Uterus (tissue), 4 donors: ENCODE measurements around the gene METAP1D. TPM values are rescaled to one million over a fixed set of nuclear protein-coding genes. Genes with fewer than 3 reads are reported as not detected.

Experiments
- DNase-seq, 2 donors: peaks; one replicate each; pipeline ENCODE4 v3.0.0-alpha.2; 2019 to 2020
- H3K27ac ChIP-seq, 2 donors: fragments of 200-600 bp; sonication (generic); 1 replicate in 1 of 2; 2 replicates in 1 of 2; pipeline ENCODE4 v1.5.1; 2016 to 2018
- H3K27me3 ChIP-seq, 2 donors: fragments of 200-600 bp; sonication (generic); one replicate each; pipeline ENCODE4 v1.5.1; 2018 to 2019; ENCODE audit warnings: control low read depth in 1 of 2
- H3K36me3 ChIP-seq, 2 donors: fragments of 200-600 bp; sonication (generic); one replicate each; pipeline ENCODE4 v1.5.1; 2019; ENCODE audit warnings: control low read depth in 1 of 2
- H3K4me1 ChIP-seq, 2 donors: fragments of 200-600 bp; sonication (generic); one replicate each; pipeline ENCODE4 v1.5.1; 2018 to 2019; ENCODE audit warnings: control low read depth in 1 of 2
- H3K4me3 ChIP-seq, 2 donors: fragments of 200-600 bp; sonication (generic); 1 replicate in 1 of 2; 2 replicates in 1 of 2; pipeline ENCODE4 v1.5.1; 2018 to 2019; ENCODE audit warnings: mild to moderate bottlenecking in 1 of 2
- H3K9me3 ChIP-seq, 2 donors: fragments of 200-600 bp; sonication (generic); one replicate each; pipeline ENCODE4 v1.5.1; 2019; ENCODE audit warnings: control low read depth in 1 of 2
- POLR2A ChIP-seq, 2 donors: fragments of 450-650 bp; IDR thresholded peaks; one replicate each; pipeline ENCODE4 v1.6.1; 2016; ENCODE audit warnings: antibody characterized with exemption in 2 of 2, mild to moderate bottlenecking in 1 of 2, moderate library complexity in 1 of 2
- intact Hi-C: fragments of 100-400 bp; cut with DNase I; formaldehyde crosslinking; loops from one replicate; pipeline ENCODE4 v1.15.1; 2023; ENCODE audit warnings: low total_unique reads
- total RNA-seq, 4 donors: library from RNA; depleted of rRNA in 3 of 4; stranded (reverse); fragments of >200 nt in 3 of 4; gene quantifications; one replicate each; pipeline versions ENCODE4 v1.1.0 to v1.2.4, GENCODE V29; 2014 to 2023
- TF ChIP-seq, protein P1 (sequence below), 4 experiments: fragments of 200-600 bp in 2 of 4; fragments of 450-650 bp in 2 of 4; sonication (generic) in 2 of 4; IDR thresholded peaks; one replicate each; pipeline ENCODE4 v1.5.1; 2016 to 2019; ENCODE audit warnings: antibody characterized with exemption in 4 of 4, mild to moderate bottlenecking in 2 of 4, moderate library complexity in 1 of 4
- donor health status: DM: yes; HTN: yes; CAD: no.

The METAP1D gene
- total RNA-seq, 4 donors from 2014 or later = 7.9 to 38.2 (median 15.8) TPM

DNA sequence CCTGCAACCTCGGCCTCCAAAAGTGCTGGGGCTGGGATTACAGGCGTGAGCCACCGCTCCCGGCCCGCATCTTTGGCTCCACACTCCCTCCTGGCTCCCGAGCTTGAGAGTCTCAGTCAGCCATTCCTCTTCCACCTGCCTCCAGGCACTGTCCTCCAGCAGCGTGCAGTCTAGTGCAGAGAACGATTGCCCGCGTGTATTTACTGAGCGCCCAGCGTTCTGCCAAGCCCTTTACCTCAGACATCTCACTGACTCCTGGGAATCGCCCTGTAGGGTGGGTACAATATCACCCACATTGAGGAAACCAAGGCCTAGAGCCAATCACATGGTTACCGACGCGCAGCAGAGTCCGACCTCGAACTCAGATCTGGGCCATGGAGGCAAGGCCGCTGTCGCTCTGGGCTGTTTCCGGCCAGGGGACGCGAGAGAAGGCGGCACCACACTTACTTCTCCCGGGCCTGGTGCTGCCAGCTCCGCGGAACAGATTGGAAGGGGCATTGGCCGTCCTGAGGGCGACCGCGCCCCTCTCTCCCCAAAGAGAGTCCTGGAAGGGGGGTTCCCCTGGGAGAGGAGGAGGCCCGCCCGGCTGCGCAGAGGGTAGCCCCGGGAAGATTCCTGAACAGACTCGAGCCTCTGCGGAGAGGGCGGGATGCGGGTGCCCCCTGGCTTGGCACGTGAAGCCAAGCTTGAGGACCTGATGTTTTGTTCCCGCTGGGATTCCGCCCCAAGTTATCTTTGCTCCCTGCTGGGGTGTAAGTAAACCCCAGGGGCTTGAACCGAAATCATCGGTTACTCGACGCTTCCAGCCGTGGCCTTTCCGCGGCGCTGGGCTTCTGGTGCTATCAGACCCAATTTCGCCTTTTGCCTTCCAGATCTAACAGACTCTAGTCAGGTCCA, 108.2 kb downstream of the METAP1D start:
- no peak overlapping the region for H3K27ac ChIP-seq
- H3K27me3 ChIP-seq = peaks cover 37 to 62% of the 10 kb centered on the region in 2 donors
- no peaks in the 10 kb centered on the region for H3K36me3 ChIP-seq
- TF ChIP-seq, protein P1, sequence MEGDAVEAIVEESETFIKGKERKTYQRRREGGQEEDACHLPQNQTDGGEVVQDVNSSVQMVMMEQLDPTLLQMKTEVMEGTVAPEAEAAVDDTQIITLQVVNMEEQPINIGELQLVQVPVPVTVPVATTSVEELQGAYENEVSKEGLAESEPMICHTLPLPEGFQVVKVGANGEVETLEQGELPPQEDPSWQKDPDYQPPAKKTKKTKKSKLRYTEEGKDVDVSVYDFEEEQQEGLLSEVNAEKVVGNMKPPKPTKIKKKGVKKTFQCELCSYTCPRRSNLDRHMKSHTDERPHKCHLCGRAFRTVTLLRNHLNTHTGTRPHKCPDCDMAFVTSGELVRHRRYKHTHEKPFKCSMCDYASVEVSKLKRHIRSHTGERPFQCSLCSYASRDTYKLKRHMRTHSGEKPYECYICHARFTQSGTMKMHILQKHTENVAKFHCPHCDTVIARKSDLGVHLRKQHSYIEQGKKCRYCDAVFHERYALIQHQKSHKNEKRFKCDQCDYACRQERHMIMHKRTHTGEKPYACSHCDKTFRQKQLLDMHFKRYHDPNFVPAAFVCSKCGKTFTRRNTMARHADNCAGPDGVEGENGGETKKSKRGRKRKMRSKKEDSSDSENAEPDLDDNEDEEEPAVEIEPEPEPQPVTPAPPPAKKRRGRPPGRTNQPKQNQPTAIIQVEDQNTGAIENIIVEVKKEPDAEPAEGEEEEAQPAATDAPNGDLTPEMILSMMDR (IDR thresholded peaks at IDR 0.05) = no peak
- no peak for TF ChIP-seq POLR2A (IDR thresholded peaks at IDR 0.05)
- H3K4me3 ChIP-seq = no peak overlapping the region
- H3K9me3 ChIP-seq = no peaks in the 10 kb centered on the region
- intact Hi-C loops = no loop called here
- no peak for DNase-seq
- H3K4me1 ChIP-seq = no peaks in the 10 kb centered on the region

DNA sequence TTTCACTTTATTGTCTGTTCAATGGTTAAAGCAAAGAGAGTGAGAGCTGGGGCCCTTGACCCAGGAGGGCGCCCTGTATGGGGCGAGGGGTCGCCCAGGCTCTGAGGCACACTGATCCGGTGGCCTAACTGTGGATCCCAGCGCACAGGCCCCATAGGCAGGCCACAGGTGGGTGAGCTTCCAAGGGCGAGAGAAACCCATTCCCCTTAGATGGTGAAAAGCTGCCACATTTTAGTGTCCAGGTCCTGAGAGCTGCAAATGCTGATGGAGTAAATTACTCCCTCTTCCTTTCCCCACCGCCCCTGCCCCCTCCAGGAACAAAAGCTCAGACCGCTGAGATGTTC, 108.8 kb downstream of the METAP1D start:
- peaks cover 31 to 56% of the 10 kb centered on the region in 2 donors for H3K27me3 ChIP-seq
- no peak overlapping the region for H3K4me3 ChIP-seq
- intact Hi-C loops = no loop called here
- H3K9me3 ChIP-seq = no peaks in the 10 kb centered on the region
- no peak overlapping the region for H3K27ac ChIP-seq
- H3K36me3 ChIP-seq = no peaks in the 10 kb centered on the region
- no peak for TF ChIP-seq POLR2A (IDR thresholded peaks at IDR 0.05)
- TF ChIP-seq, protein P1 (IDR thresholded peaks at IDR 0.05) = no peak
- H3K4me1 ChIP-seq = no peaks in the 10 kb centered on the region
- no peak for DNase-seq

DNA sequence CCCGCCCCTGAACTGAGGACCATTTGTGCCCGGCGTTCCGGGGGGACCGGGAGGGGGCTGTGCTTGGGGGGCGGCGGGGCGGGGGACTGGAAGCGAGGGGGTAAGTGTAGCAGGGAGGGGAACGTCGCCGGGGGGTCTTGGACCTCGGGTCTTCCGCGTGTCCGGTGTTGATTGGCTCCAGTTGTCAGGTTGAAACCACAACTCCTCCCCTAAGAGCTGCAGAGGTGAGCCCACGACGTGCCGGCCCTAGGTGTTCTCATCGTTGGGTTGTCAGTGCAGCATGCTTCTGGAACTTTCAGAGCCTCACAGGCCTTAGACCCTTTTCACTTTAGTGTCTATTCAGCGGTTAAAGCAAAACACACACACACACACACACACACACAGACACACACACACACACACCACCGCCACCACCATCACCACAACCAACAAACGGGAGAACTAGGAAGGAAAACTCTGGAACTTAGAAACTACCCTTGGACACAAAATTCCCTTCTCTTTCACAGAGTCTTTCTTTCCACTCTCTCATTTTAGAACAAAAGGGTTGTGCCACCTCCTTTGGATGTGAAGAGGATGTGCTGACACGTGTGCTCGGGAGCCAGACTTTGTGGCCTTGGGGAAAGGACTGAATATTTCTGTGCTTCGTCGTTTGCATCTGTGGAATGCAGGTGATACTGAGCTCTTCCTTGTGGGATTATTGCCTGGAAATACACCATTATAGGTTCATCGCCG, 109.7 kb downstream of the METAP1D start:
- TF ChIP-seq POLR2A (IDR thresholded peaks at IDR 0.05) = no peak
- TF ChIP-seq, protein P1 (IDR thresholded peaks at IDR 0.05) = no peak
- no peak for DNase-seq
- intact Hi-C loops = no loop called here
- Histone ChIP-seq H3K36me3 (no peaks in the 10 kb centered on the region), H3K27ac (no peak overlapping the region), H3K4me3 (no peak overlapping the region), H3K9me3 (no peaks in the 10 kb centered on the region), H3K4me1 (no peaks in the 10 kb centered on the region), H3K27me3 (peaks cover 23 to 47% of the 10 kb centered on the region in 2 donors)

DNA sequence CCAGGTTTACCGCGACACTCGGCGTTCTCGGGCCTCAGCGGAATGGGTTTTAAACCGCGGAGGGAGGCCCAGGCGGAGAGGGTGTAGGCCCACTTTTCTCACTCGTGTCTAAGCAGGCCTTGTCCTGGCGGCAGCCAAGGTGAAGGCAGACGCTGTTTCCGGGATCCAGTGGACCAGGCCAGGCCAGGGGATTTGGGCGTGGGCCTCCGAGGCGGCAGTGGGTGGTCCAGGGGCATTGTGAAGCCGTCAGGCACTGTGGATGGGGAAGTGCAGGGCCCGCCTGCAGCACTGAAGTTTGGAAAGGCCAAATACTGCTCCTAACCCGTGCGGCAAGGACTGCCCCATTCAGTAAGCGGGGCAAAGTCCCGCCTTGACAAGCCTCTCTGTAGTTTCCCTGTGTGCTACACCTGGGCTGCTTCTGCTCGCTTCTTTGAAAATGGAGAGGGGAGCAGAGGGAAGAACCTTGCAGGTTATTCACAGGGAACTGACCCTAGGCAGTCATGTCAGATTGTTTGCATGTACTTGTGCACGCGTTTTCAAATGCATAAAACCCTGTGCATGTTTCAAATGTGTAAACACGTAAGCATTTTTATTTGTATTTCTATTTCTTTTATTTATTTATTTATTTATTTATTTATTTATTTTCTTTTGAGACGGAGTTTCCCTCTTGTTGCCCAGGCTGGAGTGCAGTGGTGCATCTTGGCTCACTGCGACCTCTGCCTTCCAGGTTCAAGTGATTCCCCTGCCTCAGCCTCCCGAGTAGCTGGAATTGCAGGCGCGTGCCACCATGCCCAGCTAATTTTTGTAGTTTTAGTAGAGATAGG, 110.4 kb downstream of the METAP1D start:
- Histone ChIP-seq H3K4me3 (no peak overlapping the region), H3K27me3 (peaks cover 18 to 39% of the 10 kb centered on the region in 2 donors), H3K4me1 (no peaks in the 10 kb centered on the region), H3K27ac (no peak overlapping the region), H3K9me3 (no peaks in the 10 kb centered on the region), H3K36me3 (no peaks in the 10 kb centered on the region)
- intact Hi-C loops = no loop called here
- no peak for DNase-seq
- TF ChIP-seq POLR2A (IDR thresholded peaks at IDR 0.05) = no peak
- TF ChIP-seq, protein P1 (IDR thresholded peaks at IDR 0.05) = no peak
